HCT116 (cell line): ENCODE measurements around the gene DDX18.

ENCODE experiments used
- CEBPB ChIP-seq: IDR thresholded peaks from 2 replicates; pipeline ENCODE4 v1.6.1; 2012; ENCODE audit warnings: low read depth
- CTCF ChIP-seq, 3 experiments: fragments of 200-600 bp in 1 of 3; sonication (generic) in 1 of 3; IDR thresholded peaks in 2 of 3; conservative IDR thresholded peaks in 1 of 3; 2 replicates each; pipeline ENCODE4 v1.5.1; 2012 to 2017; ENCODE audit warnings: low read depth in 2 of 3, low read length in 2 of 3, antibody characterized with exemption in 1 of 3, borderline replicate concordance in 1 of 3, control low read depth in 1 of 3, mild to moderate bottlenecking in 1 of 3, mixed read lengths in 1 of 3, mixed run types in 1 of 3, moderate library complexity in 1 of 3; ENCODE audit not compliant: insufficient read depth in 1 of 3
- EZH2 ChIP-seq: fragments of 200-600 bp; sonication (generic); IDR thresholded peaks from 2 replicates; pipeline ENCODE4 v1.6.1; 2017; ENCODE audit warnings: antibody characterized with exemption, mixed run types
- FOSL1 ChIP-seq: IDR thresholded peaks from 2 replicates; pipeline ENCODE4 v1.6.1; 2012; ENCODE audit warnings: low read depth
- POLR2A ChIP-seq: IDR thresholded peaks from 2 replicates; pipeline ENCODE4 v1.7.0; 2011; ENCODE audit warnings: borderline replicate concordance; ENCODE audit not compliant: insufficient read depth, insufficient read length; ENCODE audit errors: extremely low read depth
- POLR2AphosphoS5 ChIP-seq: IDR thresholded peaks from 2 replicates; pipeline ENCODE4 v1.6.1; 2011; ENCODE audit warnings: mild to moderate bottlenecking, low read depth, low read length, moderate library complexity
- RAD21 ChIP-seq: IDR thresholded peaks from 2 replicates; pipeline ENCODE4 v1.6.1; 2012; ENCODE audit warnings: low read depth, mild to moderate bottlenecking
- SRF ChIP-seq: IDR thresholded peaks from 2 replicates; pipeline ENCODE4 v1.6.1; 2012; ENCODE audit warnings: low read depth
- TCF7L2 ChIP-seq: IDR thresholded peaks from 2 replicates; pipeline ENCODE4 v1.7.0; 2011; ENCODE audit warnings: borderline replicate concordance, inconsistent platforms; ENCODE audit not compliant: insufficient read depth, insufficient read length; ENCODE audit errors: extremely low read depth
- ZBTB33 ChIP-seq: IDR thresholded peaks from 2 replicates; pipeline ENCODE4 v1.6.1; 2011; ENCODE audit warnings: mild to moderate bottlenecking, low read length, moderate library complexity; ENCODE audit not compliant: insufficient replicate concordance; ENCODE audit errors: extremely low read depth
- TF ChIP-seq, protein P1 (sequence below): IDR thresholded peaks from 2 replicates; pipeline ENCODE4 v1.6.1; 2012
- TF ChIP-seq, protein P2 (sequence below): IDR thresholded peaks from 2 replicates; pipeline ENCODE4 v1.6.1; 2012; ENCODE audit warnings: low read depth

DNA sequence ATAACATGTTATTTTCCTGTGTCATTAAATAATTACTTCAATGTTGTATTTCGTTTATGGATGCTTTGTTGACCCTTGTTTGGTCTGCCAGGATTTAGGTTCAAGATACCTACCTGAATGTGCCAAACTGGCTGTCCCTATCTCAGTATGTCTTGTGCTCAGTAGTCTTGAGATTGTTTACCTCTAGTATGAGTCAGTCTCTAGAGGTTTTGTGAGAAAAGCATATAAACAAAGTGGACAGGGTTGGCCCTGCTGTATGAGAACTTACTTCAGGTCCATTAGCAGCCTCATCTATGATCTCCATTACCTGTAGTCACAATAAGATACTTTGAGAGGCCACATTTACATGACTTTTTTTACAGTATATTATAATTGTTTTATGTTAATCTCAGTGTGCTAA, 17.8 kb downstream of the DDX18 start:
- TF ChIP-seq POLR2AphosphoS5 (no peak), CTCF (IDR thresholded peaks at IDR 0.05 in 2 of 3, conservative IDR thresholded peaks at IDR 0.05 in 1 of 3; ENCODE audit: borderline replicate concordance in 1 of 3, insufficient read depth in 1 of 3, low read depth in 2 of 3, low read length in 2 of 3) (no peak), RAD21 (no peak), ZBTB33 (no peak), TCF7L2 (no peak), POLR2A (no peak), EZH2 (no peak), CEBPB (no peak), SRF (no peak), FOSL1 (no peak)
- TF ChIP-seq, protein P1, sequence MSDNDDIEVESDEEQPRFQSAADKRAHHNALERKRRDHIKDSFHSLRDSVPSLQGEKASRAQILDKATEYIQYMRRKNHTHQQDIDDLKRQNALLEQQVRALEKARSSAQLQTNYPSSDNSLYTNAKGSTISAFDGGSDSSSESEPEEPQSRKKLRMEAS: no peak
- TF ChIP-seq, protein P2, sequence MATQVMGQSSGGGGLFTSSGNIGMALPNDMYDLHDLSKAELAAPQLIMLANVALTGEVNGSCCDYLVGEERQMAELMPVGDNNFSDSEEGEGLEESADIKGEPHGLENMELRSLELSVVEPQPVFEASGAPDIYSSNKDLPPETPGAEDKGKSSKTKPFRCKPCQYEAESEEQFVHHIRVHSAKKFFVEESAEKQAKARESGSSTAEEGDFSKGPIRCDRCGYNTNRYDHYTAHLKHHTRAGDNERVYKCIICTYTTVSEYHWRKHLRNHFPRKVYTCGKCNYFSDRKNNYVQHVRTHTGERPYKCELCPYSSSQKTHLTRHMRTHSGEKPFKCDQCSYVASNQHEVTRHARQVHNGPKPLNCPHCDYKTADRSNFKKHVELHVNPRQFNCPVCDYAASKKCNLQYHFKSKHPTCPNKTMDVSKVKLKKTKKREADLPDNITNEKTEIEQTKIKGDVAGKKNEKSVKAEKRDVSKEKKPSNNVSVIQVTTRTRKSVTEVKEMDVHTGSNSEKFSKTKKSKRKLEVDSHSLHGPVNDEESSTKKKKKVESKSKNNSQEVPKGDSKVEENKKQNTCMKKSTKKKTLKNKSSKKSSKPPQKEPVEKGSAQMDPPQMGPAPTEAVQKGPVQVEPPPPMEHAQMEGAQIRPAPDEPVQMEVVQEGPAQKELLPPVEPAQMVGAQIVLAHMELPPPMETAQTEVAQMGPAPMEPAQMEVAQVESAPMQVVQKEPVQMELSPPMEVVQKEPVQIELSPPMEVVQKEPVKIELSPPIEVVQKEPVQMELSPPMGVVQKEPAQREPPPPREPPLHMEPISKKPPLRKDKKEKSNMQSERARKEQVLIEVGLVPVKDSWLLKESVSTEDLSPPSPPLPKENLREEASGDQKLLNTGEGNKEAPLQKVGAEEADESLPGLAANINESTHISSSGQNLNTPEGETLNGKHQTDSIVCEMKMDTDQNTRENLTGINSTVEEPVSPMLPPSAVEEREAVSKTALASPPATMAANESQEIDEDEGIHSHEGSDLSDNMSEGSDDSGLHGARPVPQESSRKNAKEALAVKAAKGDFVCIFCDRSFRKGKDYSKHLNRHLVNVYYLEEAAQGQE: no peak
